Keratinocyte (primary cell): ENCODE measurements around the gene CASP6. TPM values are rescaled to one million over a fixed set of nuclear protein-coding genes. Genes with fewer than 3 reads are reported as not detected.

Experiments
- DNase-seq: peaks from one replicate; pipeline ENCODE4 v3.0.0-alpha.2; 2011; ENCODE audit warnings: low read depth, missing footprints, low spot score
- FAIRE-seq: peaks from 2 replicates; lab custom pipeline; 2011; peaks lifted over from hg19 to GRCh38; lab: Jason Lieb, UNC
- H2AFZ ChIP-seq: 2 replicates; pipeline ENCODE4 v1.6.0; 2012; ENCODE audit warnings: low read length, control low read depth, inconsistent platforms; ENCODE audit not compliant: control insufficient read depth
- H3K27ac ChIP-seq: 2 replicates; pipeline ENCODE4 v1.5.1; 2011; ENCODE audit warnings: low read length; ENCODE audit not compliant: control insufficient read depth, insufficient read depth
- H3K27me3 ChIP-seq: 3 replicates; pipeline ENCODE4 v1.6.0; 2011; ENCODE audit warnings: low read length; ENCODE audit not compliant: control insufficient read depth, insufficient read depth; ENCODE audit errors: extremely low read depth
- H3K36me3 ChIP-seq, 2 experiments: 2 replicates in 1 of 2; 3 replicates in 1 of 2; pipeline ENCODE4 v1.5.1; 2011; ENCODE audit warnings: low read length in 2 of 2, mild to moderate bottlenecking in 1 of 2; ENCODE audit not compliant: control insufficient read depth in 2 of 2, insufficient read depth in 2 of 2; ENCODE audit errors: extremely low read depth in 1 of 2
- H3K4me1 ChIP-seq: 3 replicates; pipeline ENCODE4 v1.5.1; 2011; ENCODE audit warnings: low read length; ENCODE audit not compliant: control insufficient read depth, insufficient read depth; ENCODE audit errors: extremely low read depth
- H3K4me2 ChIP-seq: 3 replicates; pipeline ENCODE4 v1.6.0; 2011; ENCODE audit warnings: low read depth, low read length; ENCODE audit not compliant: control insufficient read depth, insufficient read depth; ENCODE audit errors: extremely low read depth
- H3K4me3 ChIP-seq, 3 experiments: fragments of 200-600 bp in 1 of 3; sonication (generic) in 1 of 3; 2 replicates in 2 of 3; 3 replicates in 1 of 3; pipeline ENCODE4 v1.5.1; 2011 to 2016; ENCODE audit warnings: low read length in 3 of 3, mild to moderate bottlenecking in 3 of 3, control low read depth in 2 of 3, inconsistent platforms in 1 of 3, low read depth in 1 of 3, mixed read lengths in 1 of 3, mixed run types in 1 of 3, moderate library complexity in 1 of 3; ENCODE audit not compliant: control insufficient read depth in 2 of 3, insufficient read depth in 2 of 3; ENCODE audit errors: extremely low read depth in 1 of 3
- H3K79me2 ChIP-seq: 2 replicates; pipeline ENCODE4 v1.6.0; 2012; ENCODE audit warnings: low read length; ENCODE audit not compliant: control insufficient read depth, insufficient read depth
- H3K9ac ChIP-seq: 3 replicates; pipeline ENCODE4 v1.6.0; 2011; ENCODE audit warnings: low read length; ENCODE audit not compliant: control insufficient read depth, insufficient read depth; ENCODE audit errors: extremely low read depth
- H3K9me1 ChIP-seq: 3 replicates; pipeline ENCODE4 v1.6.0; 2011; ENCODE audit warnings: low read length; ENCODE audit not compliant: control insufficient read depth, insufficient read depth; ENCODE audit errors: extremely low read depth
- H3K9me3 ChIP-seq: 2 replicates; pipeline ENCODE4 v1.5.1; 2012; ENCODE audit warnings: low read depth, low read length; ENCODE audit not compliant: control insufficient read depth
- H4K20me1 ChIP-seq: 3 replicates; pipeline ENCODE4 v1.6.0; 2011; ENCODE audit warnings: low read length; ENCODE audit not compliant: control insufficient read depth, insufficient read depth; ENCODE audit errors: extremely low read depth
- EZH2 ChIP-seq: IDR thresholded peaks from one replicate; pipeline ENCODE4 v1.6.1; 2012; ENCODE audit warnings: inconsistent platforms, mild to moderate bottlenecking, low read length, moderate library complexity
- dilution Hi-C: fragments of 300-500 bp; cut with MboI; formaldehyde crosslinking; loops from one replicate; pipeline ENCODE4 v1.7.0; 2020; ENCODE audit warnings: low sequenced_read_pairs; ENCODE audit not compliant: extremely low pct_ligation_motif_present
- polyA plus RNA-seq, 5 experiments: library from polyadenylated mRNA; depleted of rRNA in 3 of 5; stranded (reverse) in 3 of 5; stranded (forward) in 1 of 5; unstranded in 1 of 5; fragments of >200 nt; gene quantifications; 1 replicate in 1 of 5; 2 replicates in 3 of 5; 3 replicates in 1 of 5; pipeline versions ENCODE4 v1.2.1 to v1.2.3, GENCODE V29; 2011 to 2012; ENCODE audit warnings: missing spikeins in 2 of 5, low read depth in 1 of 5, low replicate concordance in 1 of 5
- TF ChIP-seq, protein P1 (sequence below), 3 experiments: IDR thresholded peaks in 1 of 3; conservative IDR thresholded peaks in 1 of 3; optimal IDR thresholded peaks in 1 of 3; 2 replicates in 2 of 3; 3 replicates in 1 of 3; pipeline versions ENCODE3 to v1.5.1; 2011; ENCODE audit warnings: low read length in 3 of 3, mild to moderate bottlenecking in 3 of 3, moderate library complexity in 2 of 3, control low read depth in 1 of 3, inconsistent platforms in 1 of 3; ENCODE audit not compliant: insufficient read depth in 2 of 3; ENCODE audit errors: extremely low read depth in 1 of 3

The CASP6 gene
- polyA plus RNA-seq, 1 donor (not counting 4 experiments of a cell fraction or from before 2014, with no cell fraction given), result 52.0 TPM

DNA sequence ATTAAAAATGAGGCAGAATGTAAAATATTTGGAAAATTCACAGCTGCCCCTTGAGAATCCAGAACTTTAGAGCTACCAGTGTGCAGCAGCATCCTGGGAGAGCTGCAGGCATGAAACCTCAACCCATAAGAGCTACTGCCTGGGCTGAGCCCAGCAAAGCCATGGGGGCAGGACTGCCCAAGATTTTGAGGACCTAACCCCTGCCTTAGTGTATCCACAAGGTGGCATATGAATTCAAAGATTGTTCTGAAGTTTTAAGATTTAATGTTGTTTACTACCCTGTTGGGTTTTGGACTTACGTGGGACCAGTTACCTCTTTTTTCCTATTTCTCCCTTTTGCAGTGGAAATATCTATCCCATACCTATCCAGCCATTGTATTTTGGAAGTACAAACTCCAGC lies 26.4 kb downstream of the CASP6 start:
- Histone ChIP-seq H3K4me3 (no peak overlapping the region), H3K4me2 (no peak overlapping the region), H3K4me1 (no peaks in the 10 kb centered on the region), H3K9me3 (no peaks in the 10 kb centered on the region), H3K9me1 (no peaks in the 10 kb centered on the region), H3K27ac (no peak overlapping the region), H3K27me3 (no peaks in the 10 kb centered on the region), H2AFZ (no peak overlapping the region), H3K36me3 (no peaks in the 10 kb centered on the region), H4K20me1 (no peaks in the 10 kb centered on the region), H3K9ac (no peak overlapping the region), H3K79me2 (no peaks in the 10 kb centered on the region)
- DNase-seq (no peak), FAIRE-seq (no peak)
- no peak for TF ChIP-seq EZH2
- TF ChIP-seq, protein P1, sequence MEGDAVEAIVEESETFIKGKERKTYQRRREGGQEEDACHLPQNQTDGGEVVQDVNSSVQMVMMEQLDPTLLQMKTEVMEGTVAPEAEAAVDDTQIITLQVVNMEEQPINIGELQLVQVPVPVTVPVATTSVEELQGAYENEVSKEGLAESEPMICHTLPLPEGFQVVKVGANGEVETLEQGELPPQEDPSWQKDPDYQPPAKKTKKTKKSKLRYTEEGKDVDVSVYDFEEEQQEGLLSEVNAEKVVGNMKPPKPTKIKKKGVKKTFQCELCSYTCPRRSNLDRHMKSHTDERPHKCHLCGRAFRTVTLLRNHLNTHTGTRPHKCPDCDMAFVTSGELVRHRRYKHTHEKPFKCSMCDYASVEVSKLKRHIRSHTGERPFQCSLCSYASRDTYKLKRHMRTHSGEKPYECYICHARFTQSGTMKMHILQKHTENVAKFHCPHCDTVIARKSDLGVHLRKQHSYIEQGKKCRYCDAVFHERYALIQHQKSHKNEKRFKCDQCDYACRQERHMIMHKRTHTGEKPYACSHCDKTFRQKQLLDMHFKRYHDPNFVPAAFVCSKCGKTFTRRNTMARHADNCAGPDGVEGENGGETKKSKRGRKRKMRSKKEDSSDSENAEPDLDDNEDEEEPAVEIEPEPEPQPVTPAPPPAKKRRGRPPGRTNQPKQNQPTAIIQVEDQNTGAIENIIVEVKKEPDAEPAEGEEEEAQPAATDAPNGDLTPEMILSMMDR (optimal IDR thresholded peaks at IDR 0.05 in 1 of 3, IDR thresholded peaks at IDR 0.05 in 1 of 3, conservative IDR thresholded peaks at IDR 0.05 in 1 of 3; ENCODE audit: extremely low read depth in 1 of 3, insufficient read depth in 2 of 3, low read length in 3 of 3), result no peak
- dilution Hi-C loops, result no loop called here

DNA sequence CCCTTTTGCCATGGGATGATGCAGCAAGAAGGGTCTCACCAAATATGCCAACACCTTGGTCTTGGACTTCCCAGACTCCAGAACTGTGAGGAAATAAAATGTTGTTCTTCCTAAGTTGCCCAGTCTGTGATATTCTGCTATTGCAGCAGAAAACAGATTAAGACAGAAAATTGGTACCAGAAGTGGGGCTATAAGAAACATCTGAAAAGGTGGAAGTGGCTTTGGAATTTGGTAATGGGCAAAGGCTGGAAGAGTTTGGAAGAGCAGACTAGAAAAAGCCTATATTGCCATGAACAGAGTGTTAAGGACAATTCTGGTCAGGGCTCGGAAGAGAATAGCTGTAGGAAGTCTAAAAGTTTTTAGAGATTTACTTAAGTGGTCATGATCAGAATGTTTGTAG lies 27.4 kb downstream of the CASP6 start:
- dilution Hi-C loops, result no loop called here
- Histone ChIP-seq H3K9ac (no peak overlapping the region), H3K9me3 (no peaks in the 10 kb centered on the region), H3K27ac (no peak overlapping the region), H3K4me3 (no peak overlapping the region), H3K4me1 (no peaks in the 10 kb centered on the region), H4K20me1 (no peaks in the 10 kb centered on the region), H3K27me3 (no peaks in the 10 kb centered on the region), H2AFZ (no peak overlapping the region), H3K9me1 (no peaks in the 10 kb centered on the region), H3K36me3 (no peaks in the 10 kb centered on the region), H3K79me2 (no peaks in the 10 kb centered on the region), H3K4me2 (no peak overlapping the region)
- no peak for FAIRE-seq
- TF ChIP-seq EZH2, result no peak
- TF ChIP-seq, protein P1 (optimal IDR thresholded peaks at IDR 0.05 in 1 of 3, IDR thresholded peaks at IDR 0.05 in 1 of 3, conservative IDR thresholded peaks at IDR 0.05 in 1 of 3; ENCODE audit: extremely low read depth in 1 of 3, insufficient read depth in 2 of 3, low read length in 3 of 3), result no peak
- no peak for DNase-seq
